ENCODE data around the gene PLEKHH2.
"Not testable (repeated sequence)": the region's sequence is repeated elsewhere in the genome, so short reads cannot be mapped to it uniquely, and the experiment has no call there.

The PLEKHH2 gene

GRCh38 chr2:43637030-43637803 lies at the start of gene PLEKHH2:
PLEKHH2 (plus strand) TSS chr2:43637260; CDS start chr2:43644674, 7,414 bp downstream.
- no peak within 1 kb of the TSS; the same call in 1 of the 2 replicates for H3K27ac ChIP-seq
- TF ChIP-seq ZFX (IDR thresholded peaks at IDR 0.05) (no peak), CTCF (conservative IDR thresholded peaks at IDR 0.05) (no peak)

GRCh38 chr2:43592443-43592842 lies 44.6 kb upstream of the PLEKHH2 start:
- TF ChIP-seq ZFX (IDR thresholded peaks at IDR 0.05), result no peak
- TF ChIP-seq CTCF (conservative IDR thresholded peaks at IDR 0.05), result no peak
- no peak overlapping the region for H3K27ac ChIP-seq

- H3K27ac ChIP-seq, result no peak overlapping the region
- TF ChIP-seq ZFX (IDR thresholded peaks at IDR 0.05) (no peak), CTCF (conservative IDR thresholded peaks at IDR 0.05) (no peak)
Observed at GRCh38 chr2:43593254-43593653, 43.8 kb upstream of the PLEKHH2 start.

GRCh38 chr2:43594875-43595274 lies 42.2 kb upstream of the PLEKHH2 start:
- no peak overlapping the region; the same call in 1 of the 2 replicates for H3K27ac ChIP-seq
- TF ChIP-seq CTCF (conservative IDR thresholded peaks at IDR 0.05) (no peak), ZFX (IDR thresholded peaks at IDR 0.05) (no peak)

GRCh38 chr2:43595603-43596412 lies 41.3 kb upstream of the PLEKHH2 start, which contains the start of gene THADA:
THADA (minus strand) TSS chr2:43596038; CDS start chr2:43592392, 3,646 bp downstream.
- peak within 1 kb of the TSS; percentile 81 for H3K27ac ChIP-seq
- TF ChIP-seq CTCF (conservative IDR thresholded peaks at IDR 0.05), result no peak
- peak; percentile 59 for TF ChIP-seq ZFX (IDR thresholded peaks at IDR 0.05)

- H3K27ac ChIP-seq, result not testable (repeated sequence)
Observed at GRCh38 chr2:43600596-43600995, 36.5 kb upstream of the PLEKHH2 start.

- no peak overlapping the region for H3K27ac ChIP-seq
- no peak for TF ChIP-seq ZFX (IDR thresholded peaks at IDR 0.05)
- TF ChIP-seq CTCF (conservative IDR thresholded peaks at IDR 0.05), result no peak
Observed at GRCh38 chr2:43604674-43605073, 32.4 kb upstream of the PLEKHH2 start.

Measured in C4-2B (cell line).